ENCODE measurements around the gene PPFIA3.

GRCh38 chr19:49101160-49101559, 18.2 kb upstream of the PPFIA3 start:
- TF ChIP-seq CTCF (conservative IDR thresholded peaks at IDR 0.05; ENCODE audit: low read depth, low read length) (no peak), EZH2 (IDR thresholded peaks at IDR 0.05; ENCODE audit: low read length, unreplicated experiment) (no peak), EZH2phosphoT487 (IDR thresholded peaks at IDR 0.05; ENCODE audit: borderline replicate concordance, low read length) (no peak)

Data from PC-3 (cell line).